GM23338 (cell line): Measurements from ENCODE around the gene DMGDH. TPM values are rescaled to one million over a fixed set of nuclear protein-coding genes. Genes with fewer than 3 reads are reported as not detected.

Experiments
- ATAC-seq: fragments of 200-7000 bp; cut with Tn5 transposase; 3 replicates; pipeline ENCODE4 v1.9.1; 2020
- DNase-seq: peaks from one replicate; pipeline ENCODE4 v3.0.0-alpha.2; 2015; ENCODE audit warnings: low spot score
- H2AFZ ChIP-seq: fragments of 200-600 bp; sonication (generic); 2 replicates; pipeline ENCODE4 v1.8.0; 2016; ENCODE audit warnings: antibody characterized with exemption, mild to moderate bottlenecking, moderate library complexity
- H3F3A ChIP-seq: fragments of 200-600 bp; sonication (generic); replicated peaks from 2 replicates; pipeline ENCODE4 v1.8.0; 2017; ENCODE audit warnings: antibody characterized with exemption, mixed run types, low read depth
- H3K27ac ChIP-seq: fragments of 200-600 bp; sonication (generic); 2 replicates; pipeline ENCODE4 v1.6.1; 2016; ENCODE audit warnings: low read depth
- H3K27me3 ChIP-seq: fragments of 200-600 bp; sonication (generic); 2 replicates; pipeline ENCODE4 v1.8.0; 2016; ENCODE audit warnings: mild to moderate bottlenecking, mixed run types, moderate library complexity; ENCODE audit not compliant: insufficient read depth
- H3K36me3 ChIP-seq: fragments of 200-600 bp; sonication (generic); 2 replicates; pipeline ENCODE4 v1.8.0; 2016; ENCODE audit warnings: mild to moderate bottlenecking; ENCODE audit not compliant: insufficient read depth
- H3K4me1 ChIP-seq: fragments of 200-600 bp; sonication (generic); 2 replicates; pipeline ENCODE4 v1.8.0; 2016; ENCODE audit warnings: mild to moderate bottlenecking, moderate library complexity; ENCODE audit not compliant: insufficient read depth
- H3K4me2 ChIP-seq: fragments of 200-600 bp; sonication (generic); 2 replicates; pipeline ENCODE4 v1.7.1; 2017; ENCODE audit warnings: mixed run types
- H3K4me3 ChIP-seq: fragments of 200-600 bp; sonication (generic); 2 replicates; pipeline ENCODE4 v1.6.1; 2016; ENCODE audit warnings: mixed run types
- H3K79me2 ChIP-seq: fragments of 200-600 bp; sonication (generic); replicated peaks from 2 replicates; pipeline ENCODE4 v1.8.0; 2017; ENCODE audit warnings: mild to moderate bottlenecking; ENCODE audit not compliant: insufficient read depth
- H3K9me2 ChIP-seq: fragments of 200-600 bp; sonication (generic); 2 replicates; pipeline ENCODE4 v1.8.0; 2017; ENCODE audit not compliant: insufficient read depth
- H4K20me1 ChIP-seq: fragments of 200-600 bp; sonication (generic); replicated peaks from 2 replicates; pipeline ENCODE4 v1.8.0; 2017; ENCODE audit warnings: mild to moderate bottlenecking; ENCODE audit not compliant: insufficient read depth
- H3K27ac Mint-ChIP-seq: 2 replicates; pipeline ENCODE4 v1.8.0; 2020; ENCODE audit warnings: inconsistent platforms, mild to moderate bottlenecking, moderate library complexity, mixed read lengths
- H3K27me3 Mint-ChIP-seq: 3 replicates; pipeline ENCODE4 v1.8.0; 2022; ENCODE audit warnings: low read depth, mild to moderate bottlenecking, moderate library complexity, mixed read lengths, inconsistent platforms; ENCODE audit not compliant: insufficient read depth, poor library complexity
- H3K36me3 Mint-ChIP-seq: 3 replicates; pipeline ENCODE4 v1.8.0; 2021; ENCODE audit warnings: low read depth, mild to moderate bottlenecking, inconsistent platforms, moderate library complexity, mixed read lengths
- H3K4me1 Mint-ChIP-seq: 3 replicates; pipeline ENCODE4 v1.8.0; 2020; ENCODE audit warnings: mild to moderate bottlenecking, inconsistent platforms, mixed read lengths
- H3K4me3 Mint-ChIP-seq: 3 replicates; pipeline ENCODE4 v1.8.0; 2021; ENCODE audit warnings: moderate library complexity, mild to moderate bottlenecking, inconsistent platforms, mixed read lengths
- H3K9me3 Mint-ChIP-seq: 3 replicates; pipeline ENCODE4 v1.8.0; 2020; ENCODE audit warnings: moderate library complexity, mild to moderate bottlenecking, inconsistent platforms, mixed read lengths
- CREB1 ChIP-seq: fragments of 250-450 bp; sonication (Bioruptor Pico); IDR thresholded peaks from 2 replicates; pipeline ENCODE4 v1.5.0; 2020; ENCODE audit warnings: low read depth, mild to moderate bottlenecking, moderate library complexity
- EZH2 ChIP-seq: fragments of 200-600 bp; sonication (generic); IDR thresholded peaks from one replicate; pipeline ENCODE4 v1.8.0; 2017; ENCODE audit warnings: antibody characterized with exemption, mild to moderate bottlenecking, low read depth; ENCODE audit not compliant: unreplicated experiment
- EZH2phosphoT487 ChIP-seq: fragments of 200-600 bp; sonication (generic); IDR thresholded peaks from one replicate; pipeline ENCODE4 v1.8.1; 2018; ENCODE audit warnings: antibody characterized with exemption; ENCODE audit not compliant: unreplicated experiment
- JUNB ChIP-seq: IDR thresholded peaks from one replicate; pipeline ENCODE4 v1.6.1; 2016; ENCODE audit warnings: antibody characterized with exemption; ENCODE audit not compliant: unreplicated experiment
- NANOG ChIP-seq: IDR thresholded peaks from 2 replicates; pipeline ENCODE4 v1.6.1; 2016; ENCODE audit warnings: antibody characterized with exemption, borderline replicate concordance
- POLR2AphosphoS5 ChIP-seq: IDR thresholded peaks from 2 replicates; pipeline ENCODE4 v1.6.1; 2016; ENCODE audit warnings: antibody characterized with exemption, low read depth
- STAT1 ChIP-seq: IDR thresholded peaks from one replicate; pipeline ENCODE4 v1.6.1; 2016; ENCODE audit warnings: antibody characterized with exemption; ENCODE audit not compliant: unreplicated experiment
- ZNF114 ChIP-seq: fragments of 250-450 bp; sonication (Bioruptor Pico); IDR thresholded peaks from 2 replicates; pipeline ENCODE4 v1.5.0; 2020; ENCODE audit warnings: mild to moderate bottlenecking, moderate library complexity
- ZNF331 ChIP-seq: fragments of 250-450 bp; sonication (Bioruptor Pico); IDR thresholded peaks from 2 replicates; pipeline ENCODE4 v1.5.0; 2020; ENCODE audit warnings: low read depth, mild to moderate bottlenecking, moderate library complexity
- polyA plus RNA-seq: library from polyadenylated mRNA; unstranded; fragments of >200 nt; fragmentation: Nextera tagmentation; extraction: Ambion mirVana; gene quantifications from 2 replicates; pipeline ENCODE4 v1.2.1, GENCODE V29; 2016
- total RNA-seq: library from RNA; depleted of rRNA; stranded (reverse); fragments of >200 nt; shearing (Covaris generic); gene quantifications from 2 replicates; pipeline ENCODE4 v1.2.3, GENCODE V29; 2014
- TF ChIP-seq, protein P1 (sequence below), 2 experiments: fragments of 200-600 bp in 1 of 2; sonication (generic) in 1 of 2; conservative IDR thresholded peaks; 2 replicates each; pipeline versions ENCODE4 v1.5.1 to v1.6.1; 2016 to 2017; ENCODE audit warnings: antibody characterized with exemption in 2 of 2, low read depth in 2 of 2, mild to moderate bottlenecking in 2 of 2, moderate library complexity in 1 of 2
- TF ChIP-seq, protein P2 (sequence below): fragments of 250-450 bp; sonication (Bioruptor Pico); IDR thresholded peaks from 2 replicates; pipeline ENCODE4 v1.5.0; 2020; ENCODE audit warnings: mild to moderate bottlenecking, moderate library complexity
- TF ChIP-seq, protein P3 (sequence below): IDR thresholded peaks from one replicate; pipeline ENCODE4 v1.6.1; 2018; ENCODE audit warnings: antibody characterized with exemption; ENCODE audit not compliant: unreplicated experiment
- TF ChIP-seq, protein P4 (sequence below): IDR thresholded peaks from 2 replicates; pipeline ENCODE4 v1.6.1; 2016; ENCODE audit warnings: antibody characterized with exemption

DMGDH gene
- total and polyA plus RNA-seq, 2 experiments from 2014 or later = 0.52 to 0.63 TPM

DNA sequence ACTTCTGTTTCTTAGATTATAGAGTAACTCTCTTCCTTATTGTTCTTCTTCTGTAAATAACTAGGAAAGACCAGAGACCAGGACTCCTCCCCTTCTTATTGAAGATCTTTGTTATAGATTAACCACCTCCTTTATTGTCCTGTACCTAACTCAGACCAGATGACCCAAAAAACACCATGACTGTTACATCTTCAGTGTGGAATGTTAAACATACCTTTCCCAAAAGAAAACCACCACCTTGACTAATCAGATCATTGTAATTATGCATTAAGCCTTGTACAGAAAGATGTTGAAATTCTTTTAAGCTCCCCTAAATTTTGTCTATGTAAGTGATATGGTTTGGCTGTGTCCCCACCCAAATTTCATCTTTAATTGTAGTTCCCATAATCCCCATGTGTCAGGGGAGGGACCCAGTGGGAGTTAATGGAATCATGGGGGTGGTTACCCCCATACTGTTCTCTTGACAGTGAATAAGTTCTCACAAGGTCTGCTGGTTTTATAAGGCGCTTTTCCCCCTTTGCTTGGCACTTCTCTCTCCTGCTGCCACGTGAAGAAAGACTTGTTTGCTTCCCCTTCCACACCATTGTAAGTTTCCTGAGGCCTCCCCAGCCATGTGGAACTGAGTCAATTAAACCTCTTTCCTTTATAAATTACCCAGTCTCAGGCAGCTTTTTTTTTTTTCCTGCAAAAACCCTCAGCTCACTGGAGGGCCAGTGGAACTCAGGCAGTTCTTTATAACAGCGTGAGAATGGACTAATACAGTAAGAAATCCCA, 110.6 kb downstream of the DMGDH start:
- ATAC-seq = no peak

More for the DNA sequence above, 110.6 kb downstream of the DMGDH start:
- no peak for DNase-seq
- Mint-ChIP-seq H3K27me3 (no peaks in the 10 kb centered on the region), H3K4me3 (no peak overlapping the region), H3K9me3 (no peaks in the 10 kb centered on the region), H3K27ac (no peak overlapping the region), H3K36me3 (peaks cover 4% of the 10 kb centered on the region; the same call in 2 of the 3 replicates), H3K4me1 (peaks cover 4% of the 10 kb centered on the region; the same call in 1 of the 3 replicates)
- peaks cover 4% of the 10 kb centered on the region; the same call in 1 of the 2 replicates for H3K4me1 ChIP-seq
- no peaks in the 10 kb centered on the region for H3K9me2 ChIP-seq
- no peak overlapping the region for H3K4me3 ChIP-seq
- no peaks in the 10 kb centered on the region for H3F3A ChIP-seq
- H3K27ac ChIP-seq = no peak overlapping the region
- no peak overlapping the region for H2AFZ ChIP-seq
- no peaks in the 10 kb centered on the region for H4K20me1 ChIP-seq
- H3K36me3 ChIP-seq = no peaks in the 10 kb centered on the region
- TF ChIP-seq, protein P1, sequence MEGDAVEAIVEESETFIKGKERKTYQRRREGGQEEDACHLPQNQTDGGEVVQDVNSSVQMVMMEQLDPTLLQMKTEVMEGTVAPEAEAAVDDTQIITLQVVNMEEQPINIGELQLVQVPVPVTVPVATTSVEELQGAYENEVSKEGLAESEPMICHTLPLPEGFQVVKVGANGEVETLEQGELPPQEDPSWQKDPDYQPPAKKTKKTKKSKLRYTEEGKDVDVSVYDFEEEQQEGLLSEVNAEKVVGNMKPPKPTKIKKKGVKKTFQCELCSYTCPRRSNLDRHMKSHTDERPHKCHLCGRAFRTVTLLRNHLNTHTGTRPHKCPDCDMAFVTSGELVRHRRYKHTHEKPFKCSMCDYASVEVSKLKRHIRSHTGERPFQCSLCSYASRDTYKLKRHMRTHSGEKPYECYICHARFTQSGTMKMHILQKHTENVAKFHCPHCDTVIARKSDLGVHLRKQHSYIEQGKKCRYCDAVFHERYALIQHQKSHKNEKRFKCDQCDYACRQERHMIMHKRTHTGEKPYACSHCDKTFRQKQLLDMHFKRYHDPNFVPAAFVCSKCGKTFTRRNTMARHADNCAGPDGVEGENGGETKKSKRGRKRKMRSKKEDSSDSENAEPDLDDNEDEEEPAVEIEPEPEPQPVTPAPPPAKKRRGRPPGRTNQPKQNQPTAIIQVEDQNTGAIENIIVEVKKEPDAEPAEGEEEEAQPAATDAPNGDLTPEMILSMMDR (conservative IDR thresholded peaks at IDR 0.05; ENCODE audit: low read depth in 2 of 2) = no peak
- TF ChIP-seq, protein P2, sequence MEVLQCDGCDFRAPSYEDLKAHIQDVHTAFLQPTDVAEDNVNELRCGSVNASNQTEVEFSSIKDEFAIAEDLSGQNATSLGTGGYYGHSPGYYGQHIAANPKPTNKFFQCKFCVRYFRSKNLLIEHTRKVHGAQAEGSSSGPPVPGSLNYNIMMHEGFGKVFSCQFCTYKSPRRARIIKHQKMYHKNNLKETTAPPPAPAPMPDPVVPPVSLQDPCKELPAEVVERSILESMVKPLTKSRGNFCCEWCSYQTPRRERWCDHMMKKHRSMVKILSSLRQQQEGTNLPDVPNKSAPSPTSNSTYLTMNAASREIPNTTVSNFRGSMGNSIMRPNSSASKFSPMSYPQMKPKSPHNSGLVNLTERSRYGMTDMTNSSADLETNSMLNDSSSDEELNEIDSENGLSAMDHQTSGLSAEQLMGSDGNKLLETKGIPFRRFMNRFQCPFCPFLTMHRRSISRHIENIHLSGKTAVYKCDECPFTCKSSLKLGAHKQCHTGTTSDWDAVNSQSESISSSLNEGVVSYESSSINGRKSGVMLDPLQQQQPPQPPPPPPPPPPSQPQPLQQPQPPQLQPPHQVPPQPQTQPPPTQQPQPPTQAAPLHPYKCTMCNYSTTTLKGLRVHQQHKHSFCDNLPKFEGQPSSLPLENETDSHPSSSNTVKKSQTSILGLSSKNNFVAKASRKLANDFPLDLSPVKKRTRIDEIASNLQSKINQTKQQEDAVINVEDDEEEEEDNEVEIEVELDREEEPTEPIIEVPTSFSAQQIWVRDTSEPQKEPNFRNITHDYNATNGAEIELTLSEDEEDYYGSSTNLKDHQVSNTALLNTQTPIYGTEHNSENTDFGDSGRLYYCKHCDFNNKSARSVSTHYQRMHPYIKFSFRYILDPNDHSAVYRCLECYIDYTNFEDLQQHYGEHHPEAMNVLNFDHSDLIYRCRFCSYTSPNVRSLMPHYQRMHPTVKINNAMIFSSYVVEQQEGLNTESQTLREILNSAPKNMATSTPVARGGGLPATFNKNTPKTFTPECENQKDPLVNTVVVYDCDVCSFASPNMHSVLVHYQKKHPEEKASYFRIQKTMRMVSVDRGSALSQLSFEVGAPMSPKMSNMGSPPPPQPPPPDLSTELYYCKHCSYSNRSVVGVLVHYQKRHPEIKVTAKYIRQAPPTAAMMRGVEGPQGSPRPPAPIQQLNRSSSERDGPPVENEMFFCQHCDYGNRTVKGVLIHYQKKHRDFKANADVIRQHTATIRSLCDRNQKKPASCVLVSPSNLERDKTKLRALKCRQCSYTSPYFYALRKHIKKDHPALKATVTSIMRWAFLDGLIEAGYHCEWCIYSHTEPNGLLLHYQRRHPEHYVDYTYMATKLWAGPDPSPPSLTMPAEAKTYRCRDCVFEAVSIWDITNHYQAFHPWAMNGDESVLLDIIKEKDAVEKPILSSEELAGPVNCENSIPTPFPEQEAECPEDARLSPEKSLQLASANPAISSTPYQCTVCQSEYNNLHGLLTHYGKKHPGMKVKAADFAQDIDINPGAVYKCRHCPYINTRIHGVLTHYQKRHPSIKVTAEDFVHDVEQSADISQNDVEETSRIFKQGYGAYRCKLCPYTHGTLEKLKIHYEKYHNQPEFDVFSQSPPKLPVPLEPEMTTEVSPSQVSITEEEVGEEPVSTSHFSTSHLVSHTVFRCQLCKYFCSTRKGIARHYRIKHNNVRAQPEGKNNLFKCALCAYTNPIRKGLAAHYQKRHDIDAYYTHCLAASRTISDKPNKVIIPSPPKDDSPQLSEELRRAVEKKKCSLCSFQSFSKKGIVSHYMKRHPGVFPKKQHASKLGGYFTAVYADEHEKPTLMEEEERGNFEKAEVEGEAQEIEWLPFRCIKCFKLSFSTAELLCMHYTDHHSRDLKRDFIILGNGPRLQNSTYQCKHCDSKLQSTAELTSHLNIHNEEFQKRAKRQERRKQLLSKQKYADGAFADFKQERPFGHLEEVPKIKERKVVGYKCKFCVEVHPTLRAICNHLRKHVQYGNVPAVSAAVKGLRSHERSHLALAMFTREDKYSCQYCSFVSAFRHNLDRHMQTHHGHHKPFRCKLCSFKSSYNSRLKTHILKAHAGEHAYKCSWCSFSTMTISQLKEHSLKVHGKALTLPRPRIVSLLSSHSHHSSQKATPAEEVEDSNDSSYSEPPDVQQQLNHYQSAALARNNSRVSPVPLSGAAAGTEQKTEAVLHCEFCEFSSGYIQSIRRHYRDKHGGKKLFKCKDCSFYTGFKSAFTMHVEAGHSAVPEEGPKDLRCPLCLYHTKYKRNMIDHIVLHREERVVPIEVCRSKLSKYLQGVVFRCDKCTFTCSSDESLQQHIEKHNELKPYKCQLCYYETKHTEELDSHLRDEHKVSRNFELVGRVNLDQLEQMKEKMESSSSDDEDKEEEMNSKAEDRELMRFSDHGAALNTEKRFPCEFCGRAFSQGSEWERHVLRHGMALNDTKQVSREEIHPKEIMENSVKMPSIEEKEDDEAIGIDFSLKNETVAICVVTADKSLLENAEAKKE (CRISPR knock-in tag) = no peak
- TF ChIP-seq, protein P3, sequence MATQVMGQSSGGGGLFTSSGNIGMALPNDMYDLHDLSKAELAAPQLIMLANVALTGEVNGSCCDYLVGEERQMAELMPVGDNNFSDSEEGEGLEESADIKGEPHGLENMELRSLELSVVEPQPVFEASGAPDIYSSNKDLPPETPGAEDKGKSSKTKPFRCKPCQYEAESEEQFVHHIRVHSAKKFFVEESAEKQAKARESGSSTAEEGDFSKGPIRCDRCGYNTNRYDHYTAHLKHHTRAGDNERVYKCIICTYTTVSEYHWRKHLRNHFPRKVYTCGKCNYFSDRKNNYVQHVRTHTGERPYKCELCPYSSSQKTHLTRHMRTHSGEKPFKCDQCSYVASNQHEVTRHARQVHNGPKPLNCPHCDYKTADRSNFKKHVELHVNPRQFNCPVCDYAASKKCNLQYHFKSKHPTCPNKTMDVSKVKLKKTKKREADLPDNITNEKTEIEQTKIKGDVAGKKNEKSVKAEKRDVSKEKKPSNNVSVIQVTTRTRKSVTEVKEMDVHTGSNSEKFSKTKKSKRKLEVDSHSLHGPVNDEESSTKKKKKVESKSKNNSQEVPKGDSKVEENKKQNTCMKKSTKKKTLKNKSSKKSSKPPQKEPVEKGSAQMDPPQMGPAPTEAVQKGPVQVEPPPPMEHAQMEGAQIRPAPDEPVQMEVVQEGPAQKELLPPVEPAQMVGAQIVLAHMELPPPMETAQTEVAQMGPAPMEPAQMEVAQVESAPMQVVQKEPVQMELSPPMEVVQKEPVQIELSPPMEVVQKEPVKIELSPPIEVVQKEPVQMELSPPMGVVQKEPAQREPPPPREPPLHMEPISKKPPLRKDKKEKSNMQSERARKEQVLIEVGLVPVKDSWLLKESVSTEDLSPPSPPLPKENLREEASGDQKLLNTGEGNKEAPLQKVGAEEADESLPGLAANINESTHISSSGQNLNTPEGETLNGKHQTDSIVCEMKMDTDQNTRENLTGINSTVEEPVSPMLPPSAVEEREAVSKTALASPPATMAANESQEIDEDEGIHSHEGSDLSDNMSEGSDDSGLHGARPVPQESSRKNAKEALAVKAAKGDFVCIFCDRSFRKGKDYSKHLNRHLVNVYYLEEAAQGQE = no peak
- TF ChIP-seq CREB1 (CRISPR knock-in tag) (no peak), POLR2AphosphoS5 (no peak), EZH2phosphoT487 (no peak), ZNF331 (CRISPR knock-in tag) (no peak), EZH2 (no peak), STAT1 (no peak), NANOG (no peak), ZNF114 (CRISPR knock-in tag) (no peak), JUNB (no peak)
- TF ChIP-seq, protein P4, sequence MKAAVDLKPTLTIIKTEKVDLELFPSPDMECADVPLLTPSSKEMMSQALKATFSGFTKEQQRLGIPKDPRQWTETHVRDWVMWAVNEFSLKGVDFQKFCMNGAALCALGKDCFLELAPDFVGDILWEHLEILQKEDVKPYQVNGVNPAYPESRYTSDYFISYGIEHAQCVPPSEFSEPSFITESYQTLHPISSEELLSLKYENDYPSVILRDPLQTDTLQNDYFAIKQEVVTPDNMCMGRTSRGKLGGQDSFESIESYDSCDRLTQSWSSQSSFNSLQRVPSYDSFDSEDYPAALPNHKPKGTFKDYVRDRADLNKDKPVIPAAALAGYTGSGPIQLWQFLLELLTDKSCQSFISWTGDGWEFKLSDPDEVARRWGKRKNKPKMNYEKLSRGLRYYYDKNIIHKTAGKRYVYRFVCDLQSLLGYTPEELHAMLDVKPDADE = no peak
- no peak overlapping the region for H3K4me2 ChIP-seq
- H3K79me2 ChIP-seq = no peaks in the 10 kb centered on the region
- H3K27me3 ChIP-seq = no peaks in the 10 kb centered on the region
